B cell (primary cell): ENCODE results near the gene RGS6. TPM values are rescaled to one million over a fixed set of nuclear protein-coding genes. Genes with fewer than 3 reads are reported as not detected.
A peak's percentile ranks its signal among the peaks of the same experiment; 100 is the strongest.

Experiments
- ATAC-seq: fragments of 200-7000 bp; cut with Tn5 transposase; one replicate; pipeline ENCODE4 v1.10.0; 2021; ENCODE audit warnings: low read depth, mild to moderate bottlenecking, moderate number of reproducible peaks, moderate library complexity
- CTCF ChIA-PET: fragments of 350-600 bp; sonication (Branson Sonifier 250); formaldehyde crosslinking; loops from one replicate; lab custom pipeline; 2021; ENCODE audit warnings: antibody characterized with exemption, inconsistent platforms; lab: Charles Lee
- POLR2A ChIA-PET: fragments of 350-600 bp; sonication (Branson Sonifier 250); formaldehyde crosslinking; loops from one replicate; lab custom pipeline; 2021; ENCODE audit warnings: antibody characterized with exemption; lab: Charles Lee
- DNase-seq: peaks from one replicate; pipeline ENCODE4 v3.0.0; 2013
- H2AFZ ChIP-seq: 2 replicates; pipeline ENCODE4 v1.6.1; 2012; ENCODE audit warnings: mild to moderate bottlenecking, low read depth, low read length; ENCODE audit not compliant: insufficient read depth, poor library complexity, severe bottlenecking
- H3K27ac ChIP-seq, 2 donors: 1 replicate in 1 of 2; 2 replicates in 1 of 2; pipeline ENCODE4 v1.5.1; 2012 to 2013; ENCODE audit warnings: low read length in 2 of 2, mild to moderate bottlenecking in 2 of 2, moderate library complexity in 1 of 2
- H3K27me3 ChIP-seq, 4 experiments: fragments of 200-600 bp in 1 of 4; sonication (generic) in 1 of 4; replicated peaks in 1 of 4; 1 replicate in 2 of 4; 2 replicates in 2 of 4; pipeline versions ENCODE4 v1.6.1 to v1.7.0; 2013 to 2016; ENCODE audit warnings: low read length in 3 of 4, mild to moderate bottlenecking in 2 of 4, mixed read lengths in 1 of 4, moderate library complexity in 1 of 4; ENCODE audit not compliant: insufficient read depth in 4 of 4, control insufficient read depth in 3 of 4; ENCODE audit errors: control extremely low read depth in 1 of 4
- H3K36me3 ChIP-seq, 2 experiments: replicated peaks in 1 of 2; 1 replicate in 1 of 2; 2 replicates in 1 of 2; pipeline versions ENCODE4 v1.6.1 to v1.7.1; 2013; ENCODE audit warnings: low read length in 1 of 2; ENCODE audit not compliant: insufficient read depth in 2 of 2, control insufficient read depth in 1 of 2; ENCODE audit errors: control extremely low read depth in 1 of 2, extremely low read depth in 1 of 2
- H3K4me1 ChIP-seq, 2 donors: fragments of 200-600 bp in 1 of 2; sonication (generic) in 1 of 2; 1 replicate in 1 of 2; 2 replicates in 1 of 2; pipeline versions ENCODE4 v1.5.1 to v1.6.1; 2013 to 2017; ENCODE audit warnings: low read length in 2 of 2; ENCODE audit not compliant: control insufficient read depth in 2 of 2, insufficient read depth in 2 of 2
- H3K4me2 ChIP-seq: replicated peaks from 2 replicates; pipeline ENCODE3; 2012; ENCODE audit warnings: mild to moderate bottlenecking, low read depth, low read length; ENCODE audit not compliant: poor library complexity, severe bottlenecking
- H3K4me3 ChIP-seq, 5 experiments: fragments of 200-600 bp in 1 of 5; sonication (generic) in 1 of 5; 1 replicate in 3 of 5; 2 replicates in 2 of 5; pipeline versions ENCODE4 v1.5.1 to v1.7.0; 2011 to 2016; ENCODE audit warnings: low read length in 4 of 5, mild to moderate bottlenecking in 4 of 5, low read depth in 2 of 5, control low read depth in 1 of 5, moderate library complexity in 1 of 5; ENCODE audit not compliant: insufficient read depth in 1 of 5; ENCODE audit errors: control extremely low read depth in 1 of 5, extremely low read depth in 1 of 5
- H3K79me2 ChIP-seq: fragments of 200-600 bp; sonication (generic); one replicate; pipeline ENCODE4 v1.6.0; 2016; ENCODE audit warnings: low read length; ENCODE audit not compliant: control insufficient read depth, insufficient read depth
- H3K9ac ChIP-seq: fragments of 200-600 bp; sonication (generic); 2 replicates; pipeline ENCODE4 v1.6.1; 2017; ENCODE audit warnings: mild to moderate bottlenecking, low read length, moderate library complexity
- H3K9me3 ChIP-seq, 3 donors: one replicate each; pipeline versions ENCODE4 v1.6.1 to v1.7.1; 2013; ENCODE audit warnings: low read length in 2 of 3; ENCODE audit not compliant: control insufficient read depth in 2 of 3, insufficient read depth in 1 of 3; ENCODE audit errors: control extremely low read depth in 1 of 3
- H4K20me1 ChIP-seq: 2 replicates; pipeline ENCODE4 v1.6.0; 2012; ENCODE audit warnings: mild to moderate bottlenecking, low read length; ENCODE audit not compliant: insufficient read depth, control insufficient read depth, poor library complexity, severe bottlenecking
- H3K27ac Mint-ChIP-seq: one replicate; pipeline ENCODE4 v1.8.0; 2021; ENCODE audit warnings: mixed read lengths
- H3K27me3 Mint-ChIP-seq: one replicate; pipeline ENCODE4 v1.8.0; 2021; ENCODE audit warnings: mixed read lengths
- H3K4me1 Mint-ChIP-seq: one replicate; pipeline ENCODE4 v1.8.0; 2021; ENCODE audit warnings: mixed read lengths
- H3K4me3 Mint-ChIP-seq: one replicate; pipeline ENCODE4 v1.8.0; 2021; ENCODE audit warnings: mixed read lengths
- H3K9me3 Mint-ChIP-seq: one replicate; pipeline ENCODE4 v1.8.0; 2022; ENCODE audit warnings: mixed read lengths; ENCODE audit not compliant: insufficient read depth
- EZH2 ChIP-seq: IDR thresholded peaks from 2 replicates; pipeline ENCODE4 v1.6.1; 2012; ENCODE audit warnings: borderline replicate concordance, low read depth, mild to moderate bottlenecking, moderate library complexity, low read length; ENCODE audit not compliant: insufficient read depth, poor library complexity, severe bottlenecking
- WGBS: methylation state at CpG from one replicate; pipeline ENCODE4 v1.1.5; 2013; ENCODE audit warnings: missing lambda C conversion rate; ENCODE audit not compliant: insufficient coverage; 5-methylcytosine and 5-hydroxymethylcytosine counted together
- intact Hi-C: fragments of 100-400 bp; cut with micrococcal nuclease; formaldehyde crosslinking; loops from one replicate; pipeline ENCODE4 v1.10.0; 2022
- polyA plus RNA-seq: library from polyadenylated mRNA; depleted of rRNA; stranded (reverse); fragments of >200 nt; gene quantifications from 2 replicates; pipeline ENCODE4 v1.2.3, GENCODE V29; 2012
- total RNA-seq, 2 donors: library from RNA; stranded (reverse); fragments of 120-200 nt in 1 of 2; gene quantifications; 1 replicate in 1 of 2; 2 replicates in 1 of 2; pipeline versions ENCODE4 v1.2.3 to v1.2.4, GENCODE V29; 2013 to 2022
- TF ChIP-seq, protein P1 (sequence below): fragments of 200-600 bp; IDR thresholded peaks from one replicate; pipeline ENCODE4 v1.8.0; 2022; ENCODE audit warnings: antibody characterized with exemption, mild to moderate bottlenecking

The RGS6 gene
- total and polyA plus RNA-seq, 2 donors (not counting 1 experiment from before 2014, with no cell fraction given): 0.07 TPM; not detected in 1

DNA sequence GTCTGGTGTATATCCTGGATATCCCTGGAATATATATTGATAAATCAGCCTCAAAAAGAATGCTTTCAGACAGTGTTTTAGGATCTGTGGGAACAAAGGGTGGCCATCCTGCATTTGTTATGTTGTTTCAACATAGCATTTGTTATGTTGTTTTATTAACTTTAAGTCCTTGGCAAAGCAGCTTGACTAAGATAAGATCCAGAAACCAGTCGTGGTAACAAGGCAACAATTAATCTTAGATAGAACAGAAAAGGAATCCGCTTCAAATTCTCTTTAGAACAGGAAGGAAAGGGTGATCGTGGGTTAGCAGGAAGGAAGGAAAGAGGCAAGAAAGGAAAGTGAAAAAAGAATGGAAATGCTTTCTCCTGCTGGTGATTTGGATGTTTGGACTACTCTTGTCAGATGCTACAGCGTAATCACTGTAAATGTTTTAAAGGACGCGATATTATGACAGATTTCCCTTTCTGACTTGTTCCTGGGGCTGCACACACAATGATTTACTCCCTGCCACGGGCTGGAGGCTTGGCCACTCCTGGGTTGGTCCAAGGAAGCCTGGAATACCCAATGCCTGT is 518.3 kb downstream of the RGS6 start:
- H3K79me2 ChIP-seq: no peaks in the 10 kb centered on the region
- Mint-ChIP-seq H3K4me1 (peaks cover 18% of the 10 kb centered on the region), H3K9me3 (no peaks in the 10 kb centered on the region), H3K27ac (no peak overlapping the region), H3K27me3 (no peaks in the 10 kb centered on the region), H3K4me3 (no peak overlapping the region)
- H2AFZ ChIP-seq: peak overlapping the region; percentile 60
- intact Hi-C loops: no loop called here
- no peak overlapping the region for H3K27ac ChIP-seq
- TF ChIP-seq, protein P1, sequence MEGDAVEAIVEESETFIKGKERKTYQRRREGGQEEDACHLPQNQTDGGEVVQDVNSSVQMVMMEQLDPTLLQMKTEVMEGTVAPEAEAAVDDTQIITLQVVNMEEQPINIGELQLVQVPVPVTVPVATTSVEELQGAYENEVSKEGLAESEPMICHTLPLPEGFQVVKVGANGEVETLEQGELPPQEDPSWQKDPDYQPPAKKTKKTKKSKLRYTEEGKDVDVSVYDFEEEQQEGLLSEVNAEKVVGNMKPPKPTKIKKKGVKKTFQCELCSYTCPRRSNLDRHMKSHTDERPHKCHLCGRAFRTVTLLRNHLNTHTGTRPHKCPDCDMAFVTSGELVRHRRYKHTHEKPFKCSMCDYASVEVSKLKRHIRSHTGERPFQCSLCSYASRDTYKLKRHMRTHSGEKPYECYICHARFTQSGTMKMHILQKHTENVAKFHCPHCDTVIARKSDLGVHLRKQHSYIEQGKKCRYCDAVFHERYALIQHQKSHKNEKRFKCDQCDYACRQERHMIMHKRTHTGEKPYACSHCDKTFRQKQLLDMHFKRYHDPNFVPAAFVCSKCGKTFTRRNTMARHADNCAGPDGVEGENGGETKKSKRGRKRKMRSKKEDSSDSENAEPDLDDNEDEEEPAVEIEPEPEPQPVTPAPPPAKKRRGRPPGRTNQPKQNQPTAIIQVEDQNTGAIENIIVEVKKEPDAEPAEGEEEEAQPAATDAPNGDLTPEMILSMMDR: no peak
- no peak for TF ChIP-seq EZH2
- ATAC-seq (no peak), DNase-seq (no peak)
- H3K9ac ChIP-seq: no peak overlapping the region
- H3K4me2 ChIP-seq: peak overlapping the region; percentile 39
- 74% methylated on average over 6 of the region's 7 CpGs for WGBS
- ChIA-PET CTCF (no interaction called here), POLR2A (no interaction called here)
- H3K4me1 ChIP-seq: peaks cover 16 to 18% of the 10 kb centered on the region in 2 donors
- no peaks in the 10 kb centered on the region for H3K36me3 ChIP-seq
- no peaks in the 10 kb centered on the region for H4K20me1 ChIP-seq
- H3K27me3 ChIP-seq: no peaks in the 10 kb centered on the region
- no peak overlapping the region for H3K4me3 ChIP-seq
- H3K9me3 ChIP-seq: no peaks in the 10 kb centered on the region

DNA sequence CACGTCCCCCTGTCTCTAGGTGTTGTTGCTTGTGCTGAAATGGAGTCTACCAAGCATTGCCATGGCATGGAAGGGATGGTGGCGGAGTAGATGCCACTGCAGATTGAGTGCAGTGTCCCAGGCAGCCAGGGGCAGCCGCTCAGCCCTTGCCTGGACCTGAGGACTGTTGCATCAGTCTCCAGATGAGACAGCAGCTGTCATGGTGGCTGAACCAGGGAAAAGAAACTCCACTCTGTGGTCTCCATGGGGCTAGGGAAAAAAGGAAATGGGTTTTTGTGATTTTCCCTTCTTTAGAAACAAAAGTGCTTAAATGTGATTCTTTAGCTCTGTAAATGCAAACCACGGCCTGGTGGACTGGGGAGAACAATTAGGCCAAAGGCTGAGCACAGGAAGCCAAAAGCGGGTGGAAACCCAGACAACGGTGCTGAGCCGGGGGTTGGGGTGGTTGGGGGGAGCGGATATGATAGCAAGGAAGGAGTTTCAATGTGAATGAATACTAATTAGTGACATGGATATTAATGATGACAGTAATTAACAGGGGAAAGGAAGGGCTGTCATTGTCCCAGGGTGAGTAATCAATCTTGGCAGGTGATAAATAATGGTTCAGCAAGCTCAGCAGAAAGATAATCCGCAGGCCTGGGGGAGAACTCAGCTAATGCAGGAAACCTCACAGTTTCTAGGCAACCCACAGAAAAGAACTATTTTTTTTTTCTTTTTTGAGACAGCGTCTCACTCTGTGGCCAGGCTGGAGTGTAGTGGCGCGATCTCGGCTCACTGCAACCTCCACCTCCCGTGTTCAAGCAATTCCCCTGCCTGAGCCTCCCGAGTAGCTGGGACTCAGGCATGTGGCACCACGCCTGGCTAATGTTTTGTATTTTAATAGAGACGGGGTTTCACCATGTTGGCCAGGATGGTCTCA is 519.1 kb downstream of the RGS6 start:
- intact Hi-C loops: no loop called here
- peak overlapping the region; percentile 21 for H3K9ac ChIP-seq
- WGBS: 25% methylated on average over 14 of the region's 17 CpGs
- Mint-ChIP-seq H3K27me3 (no peaks in the 10 kb centered on the region), H3K4me1 (peaks cover 18% of the 10 kb centered on the region), H3K4me3 (peak overlapping the region; percentile 26), H3K27ac (no peak overlapping the region), H3K9me3 (no peaks in the 10 kb centered on the region)
- ATAC-seq (no peak), DNase-seq (peak; percentile 27)
- peaks cover 16 to 18% of the 10 kb centered on the region in 2 donors for H3K4me1 ChIP-seq
- H2AFZ ChIP-seq: peak overlapping the region; percentile 60
- no peaks in the 10 kb centered on the region for H3K27me3 ChIP-seq
- H3K79me2 ChIP-seq: no peaks in the 10 kb centered on the region
- H3K4me2 ChIP-seq: peak overlapping the region; percentile 39
- TF ChIP-seq, protein P1: no peak
- TF ChIP-seq EZH2: no peak
- no peak overlapping the region for H3K4me3 ChIP-seq
- H3K9me3 ChIP-seq: no peaks in the 10 kb centered on the region
- CTCF ChIA-PET: no interaction called here
- H3K27ac ChIP-seq: peak overlapping the region in 1 of 2 donors; percentile 47
- H4K20me1 ChIP-seq: no peaks in the 10 kb centered on the region
- POLR2A ChIA-PET: no interaction called here
- no peaks in the 10 kb centered on the region for H3K36me3 ChIP-seq
